OCI-LY1 (cell line): ENCODE measurements around the gene TSC1.

ENCODE experiments used
- H2AFZ ChIP-seq: fragments of 200-600 bp; sonication (generic), shearing (Covaris generic); 2 replicates; pipeline ENCODE4 v1.6.0; 2014; ENCODE audit warnings: antibody characterized with exemption, mild to moderate bottlenecking, low read length
- H3F3A ChIP-seq: fragments of 200-600 bp; sonication (generic), shearing (Covaris generic); 2 replicates; pipeline ENCODE4 v1.6.0; 2014; ENCODE audit warnings: mild to moderate bottlenecking, antibody characterized with exemption, low read length, moderate library complexity; ENCODE audit not compliant: insufficient read depth
- H3K27ac ChIP-seq: fragments of 200-600 bp; sonication (generic); 2 replicates; pipeline ENCODE4 v1.5.1; 2014; ENCODE audit warnings: low read length, mixed run types, mild to moderate bottlenecking, low read depth; ENCODE audit not compliant: poor library complexity, severe bottlenecking
- H3K27me3 ChIP-seq: fragments of 200-600 bp; sonication (generic); 2 replicates; pipeline ENCODE4 v1.6.0; 2014; ENCODE audit warnings: antibody characterized with exemption, mild to moderate bottlenecking, low read length, moderate library complexity; ENCODE audit not compliant: insufficient read depth
- H3K36me3 ChIP-seq: fragments of 200-600 bp; sonication (generic); 2 replicates; pipeline ENCODE4 v1.6.1; 2014; ENCODE audit warnings: mild to moderate bottlenecking, antibody characterized with exemption, low read length, moderate library complexity, mixed read lengths; ENCODE audit not compliant: insufficient read depth
- H3K4me1 ChIP-seq: fragments of 200-600 bp; sonication (generic); 2 replicates; pipeline ENCODE4 v1.5.1; 2014; ENCODE audit warnings: mild to moderate bottlenecking, low read length, moderate library complexity; ENCODE audit not compliant: insufficient read depth, severe bottlenecking
- H3K4me2 ChIP-seq: fragments of 200-600 bp; sonication (generic), shearing (Covaris generic); 2 replicates; pipeline ENCODE4 v1.6.1; 2014; ENCODE audit warnings: low read length
- H3K4me3 ChIP-seq: fragments of 200-600 bp; sonication (generic); 2 replicates; pipeline ENCODE4 v1.5.1; 2014; ENCODE audit warnings: low read length, low read depth, mild to moderate bottlenecking, mixed read lengths; ENCODE audit not compliant: poor library complexity, severe bottlenecking
- H3K79me2 ChIP-seq: fragments of 200-600 bp; shearing (Covaris generic); 2 replicates; pipeline ENCODE4 v1.6.1; 2016; ENCODE audit warnings: mixed run types, low read length, mixed read lengths; ENCODE audit not compliant: insufficient read depth
- H3K9ac ChIP-seq: fragments of 200-600 bp; sonication (generic), shearing (Covaris generic); 2 replicates; pipeline ENCODE4 v1.6.1; 2014; ENCODE audit warnings: mild to moderate bottlenecking, low read length, mixed read lengths
- H3K9me2 ChIP-seq: fragments of 200-600 bp; sonication (generic), shearing (Covaris generic); 2 replicates; pipeline ENCODE4 v1.6.1; 2014; ENCODE audit warnings: low read depth, mild to moderate bottlenecking, low read length, mixed read lengths
- H3K9me3 ChIP-seq: fragments of 200-600 bp; shearing (Covaris generic); 2 replicates; pipeline ENCODE4 v1.6.1; 2014; ENCODE audit warnings: low read length, mixed read lengths
- H4K20me1 ChIP-seq: fragments of 200-600 bp; sonication (generic), shearing (Covaris generic); 2 replicates; pipeline ENCODE4 v1.6.0; 2016; ENCODE audit warnings: mild to moderate bottlenecking, low read length; ENCODE audit not compliant: insufficient read depth
- EZH2 ChIP-seq: fragments of 200-600 bp; sonication (generic), shearing (Covaris generic); IDR thresholded peaks from 2 replicates; pipeline ENCODE4 v1.8.0; 2017; ENCODE audit warnings: borderline replicate concordance, mixed run types, mild to moderate bottlenecking, antibody characterized with exemption, low read length, moderate library complexity, mixed read lengths
- TF ChIP-seq, protein P1 (sequence below): fragments of 200-600 bp; sonication (generic), shearing (Covaris generic); IDR thresholded peaks from 2 replicates; pipeline ENCODE4 v1.5.1; 2017; ENCODE audit warnings: mild to moderate bottlenecking, antibody characterized with exemption, low read length, moderate library complexity, mixed read lengths

TSC1 gene

DNA sequence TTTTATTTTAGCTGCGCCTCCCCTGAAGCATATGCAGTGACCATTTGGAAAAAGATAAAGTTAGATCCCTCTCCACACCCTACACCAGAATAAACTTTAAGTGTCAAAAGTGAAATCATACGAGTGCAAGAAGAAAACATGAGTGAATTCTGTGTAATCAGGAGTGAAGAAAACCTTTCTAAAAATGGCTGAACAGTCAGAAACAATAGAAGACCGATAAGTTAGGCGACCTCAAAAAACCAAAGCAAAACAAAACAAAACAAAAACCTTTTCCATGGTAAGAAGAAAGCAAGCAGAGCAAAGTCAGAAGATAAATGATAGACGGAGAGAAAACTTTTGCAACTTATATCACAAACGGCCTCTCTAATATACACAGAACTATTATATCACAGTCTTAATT, 16.6 kb upstream of the TSC1 start:
- H3K9me2 ChIP-seq, result no peaks in the 10 kb centered on the region
- H2AFZ ChIP-seq, result no peak overlapping the region
- H3K27ac ChIP-seq, result no peak overlapping the region
- no peak overlapping the region for H3K9ac ChIP-seq
- H3K4me1 ChIP-seq, result no peaks in the 10 kb centered on the region
- TF ChIP-seq, protein P1, sequence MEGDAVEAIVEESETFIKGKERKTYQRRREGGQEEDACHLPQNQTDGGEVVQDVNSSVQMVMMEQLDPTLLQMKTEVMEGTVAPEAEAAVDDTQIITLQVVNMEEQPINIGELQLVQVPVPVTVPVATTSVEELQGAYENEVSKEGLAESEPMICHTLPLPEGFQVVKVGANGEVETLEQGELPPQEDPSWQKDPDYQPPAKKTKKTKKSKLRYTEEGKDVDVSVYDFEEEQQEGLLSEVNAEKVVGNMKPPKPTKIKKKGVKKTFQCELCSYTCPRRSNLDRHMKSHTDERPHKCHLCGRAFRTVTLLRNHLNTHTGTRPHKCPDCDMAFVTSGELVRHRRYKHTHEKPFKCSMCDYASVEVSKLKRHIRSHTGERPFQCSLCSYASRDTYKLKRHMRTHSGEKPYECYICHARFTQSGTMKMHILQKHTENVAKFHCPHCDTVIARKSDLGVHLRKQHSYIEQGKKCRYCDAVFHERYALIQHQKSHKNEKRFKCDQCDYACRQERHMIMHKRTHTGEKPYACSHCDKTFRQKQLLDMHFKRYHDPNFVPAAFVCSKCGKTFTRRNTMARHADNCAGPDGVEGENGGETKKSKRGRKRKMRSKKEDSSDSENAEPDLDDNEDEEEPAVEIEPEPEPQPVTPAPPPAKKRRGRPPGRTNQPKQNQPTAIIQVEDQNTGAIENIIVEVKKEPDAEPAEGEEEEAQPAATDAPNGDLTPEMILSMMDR, result no peak
- no peak for TF ChIP-seq EZH2
- H3K4me3 ChIP-seq, result no peak overlapping the region
- H3K9me3 ChIP-seq, result no peaks in the 10 kb centered on the region
- H3F3A ChIP-seq, result no peaks in the 10 kb centered on the region
- H4K20me1 ChIP-seq, result no peaks in the 10 kb centered on the region
- H3K79me2 ChIP-seq, result no peaks in the 10 kb centered on the region
- peaks cover 15% of the 10 kb centered on the region; the same call in 1 of the 2 replicates for H3K27me3 ChIP-seq
- H3K4me2 ChIP-seq, result no peak overlapping the region
- no peaks in the 10 kb centered on the region; the same call in 1 of the 2 replicates for H3K36me3 ChIP-seq

GRCh38 chr9:132957805-132958204, 13.4 kb upstream of the TSC1 start:
- no peak overlapping the region for H3K9ac ChIP-seq
- H3K4me3 ChIP-seq, result no peak overlapping the region
- H3K9me2 ChIP-seq, result no peaks in the 10 kb centered on the region
- H3K36me3 ChIP-seq, result no peaks in the 10 kb centered on the region; the same call in 1 of the 2 replicates
- H3K27me3 ChIP-seq, result peaks cover 15% of the 10 kb centered on the region; the same call in 1 of the 2 replicates
- no peak overlapping the region for H2AFZ ChIP-seq
- no peaks in the 10 kb centered on the region for H4K20me1 ChIP-seq
- no peaks in the 10 kb centered on the region for H3K4me1 ChIP-seq
- H3F3A ChIP-seq, result no peaks in the 10 kb centered on the region
- H3K79me2 ChIP-seq, result no peaks in the 10 kb centered on the region
- no peak overlapping the region for H3K4me2 ChIP-seq
- H3K27ac ChIP-seq, result no peak overlapping the region
- H3K9me3 ChIP-seq, result peaks cover 7% of the 10 kb centered on the region; the same call in 1 of the 2 replicates
- TF ChIP-seq EZH2, result no peak
- TF ChIP-seq, protein P1, result no peak

DNA sequence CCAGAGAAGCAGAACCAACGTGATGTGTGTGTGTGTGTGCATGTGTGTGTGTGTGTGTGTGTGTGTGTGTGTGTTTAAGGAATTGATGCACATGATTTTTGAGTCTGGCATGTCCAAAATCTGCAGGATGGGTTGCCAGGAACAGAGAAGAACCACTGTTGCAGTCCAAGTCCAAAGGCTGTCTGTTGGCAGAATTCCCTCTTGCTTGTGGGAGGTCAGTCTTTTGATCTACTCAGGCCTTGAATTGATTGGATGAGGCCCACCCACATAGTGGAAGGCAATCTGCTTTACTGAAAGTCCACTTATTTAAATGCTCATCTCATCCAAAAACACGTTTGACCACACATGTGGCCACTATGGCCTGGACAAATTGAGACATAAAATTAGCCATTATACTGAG, 11.4 kb upstream of the TSC1 start:
- Histone ChIP-seq H4K20me1 (no peaks in the 10 kb centered on the region), H3K9me2 (no peaks in the 10 kb centered on the region), H3K4me2 (no peak overlapping the region), H3K4me1 (no peaks in the 10 kb centered on the region), H3F3A (no peaks in the 10 kb centered on the region), H3K36me3 (no peaks in the 10 kb centered on the region; the same call in 1 of the 2 replicates), H3K4me3 (no peak overlapping the region), H3K79me2 (no peaks in the 10 kb centered on the region), H3K9ac (no peak overlapping the region), H3K9me3 (peaks cover 7% of the 10 kb centered on the region; the same call in 1 of the 2 replicates), H3K27ac (no peak overlapping the region), H3K27me3 (peaks cover 15% of the 10 kb centered on the region; the same call in 1 of the 2 replicates), H2AFZ (no peak overlapping the region)
- TF ChIP-seq, protein P1, result no peak
- no peak for TF ChIP-seq EZH2
